CD4-positive, alpha-beta T cell treated with Interleukin-6 at 100 ng/mL for 8 hours (primary cell): ENCODE results near the gene HYDIN.
A peak's percentile ranks its signal among the peaks of the same experiment; 100 is the strongest.

ENCODE experiments used
- DNase-seq: peaks from one replicate; pipeline ENCODE4 v3.0.0-alpha.2; 2020; ENCODE audit warnings: mixed read lengths, low spot score

Gene HYDIN

GRCh38 chr16:70788668-70789594 is 441.6 kb downstream of the HYDIN start:
- DNase-seq = no peak

DNA sequence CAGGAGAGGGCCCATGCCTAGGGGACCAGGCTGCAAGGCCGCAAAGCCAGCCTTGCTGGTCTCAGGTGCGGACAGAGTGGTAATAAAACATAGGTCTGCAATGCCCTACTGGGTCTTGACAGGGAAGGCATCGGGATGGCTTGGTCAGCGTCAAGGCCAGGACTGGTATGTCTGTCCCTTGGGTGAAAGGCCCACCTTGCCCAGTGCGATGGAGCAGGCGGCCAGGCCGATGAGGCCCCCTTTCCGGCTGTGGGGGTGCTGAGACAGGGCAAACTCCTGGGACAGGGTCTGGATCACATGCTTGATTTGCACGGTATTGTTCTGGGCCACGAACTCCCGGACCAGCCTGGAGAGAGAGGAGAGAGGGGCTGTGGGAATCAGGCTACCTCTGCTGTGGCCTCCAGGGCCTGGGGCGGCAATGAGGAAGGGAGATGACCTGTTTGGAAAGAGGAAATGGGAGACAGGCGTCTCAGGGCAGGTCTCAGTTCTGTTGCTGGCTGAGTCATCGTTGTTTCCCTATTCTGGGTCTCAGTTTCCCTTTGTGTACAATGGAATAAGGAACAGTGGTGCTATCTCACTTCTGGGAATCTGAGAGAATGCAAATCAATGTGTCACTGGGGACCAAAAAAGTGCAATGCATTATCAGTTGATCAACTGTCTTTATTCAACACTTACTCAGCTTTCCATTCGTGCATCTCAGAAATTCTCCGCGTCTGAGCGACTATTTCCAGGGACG is 444.3 kb downstream of the HYDIN start:
- DNase-seq = no peak

GRCh38 chr16:70784692-70785555 is 445.6 kb downstream of the HYDIN start:
- DNase-seq = no peak

GRCh38 chr16:70782237-70782636 is 448.3 kb downstream of the HYDIN start:
- DNase-seq = no peak

- DNase-seq = no peak
Measured at GRCh38 chr16:70781800-70782199, 448.7 kb downstream of the HYDIN start.

- no peak for DNase-seq
Measured at GRCh38 chr16:70780546-70780945, 450.0 kb downstream of the HYDIN start.

DNA sequence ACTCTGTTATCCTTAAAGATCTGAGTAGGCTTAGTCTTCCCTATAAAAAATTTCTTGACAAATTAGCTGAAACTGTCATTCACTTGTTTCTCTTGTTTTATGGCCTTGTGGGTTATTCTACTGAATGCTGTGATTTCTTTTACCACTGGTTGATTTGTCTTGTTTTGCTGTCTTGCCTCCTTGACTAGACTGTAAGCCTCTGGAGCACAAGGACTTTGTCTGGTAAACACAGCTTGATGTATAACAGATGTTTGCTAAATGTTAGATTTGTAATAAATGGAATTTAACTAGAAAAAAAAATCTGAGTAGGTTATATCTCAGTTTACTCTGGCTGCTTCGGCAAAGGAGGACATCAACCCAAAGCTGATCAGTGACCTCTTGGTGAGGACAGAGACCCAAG is 451.2 kb downstream of the HYDIN start:
- DNase-seq = no peak

GRCh38 chr16:70778901-70779309 is 451.6 kb downstream of the HYDIN start:
- no peak for DNase-seq

DNA sequence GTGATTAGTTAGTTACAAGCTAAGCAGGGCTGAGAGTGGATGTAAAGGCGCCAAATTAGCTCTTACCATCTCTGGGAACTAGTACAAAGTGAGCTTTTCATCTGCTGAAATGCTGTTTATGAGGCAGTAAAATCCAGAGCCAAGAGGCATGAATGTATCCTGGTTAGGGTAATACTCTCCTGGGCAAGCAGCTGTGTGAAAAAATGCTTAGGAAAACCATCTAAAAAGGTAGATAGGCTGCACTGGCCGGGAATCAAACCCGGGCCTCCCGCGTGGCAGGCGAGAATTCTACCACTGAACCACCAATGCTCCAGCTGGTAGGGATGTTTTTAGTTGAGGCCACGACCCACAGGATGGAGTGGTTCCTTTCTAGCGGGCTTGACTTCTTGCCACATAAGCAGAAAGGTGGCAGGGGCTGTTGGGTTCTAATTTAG is 452.5 kb downstream of the HYDIN start:
- no peak for DNase-seq

DNA sequence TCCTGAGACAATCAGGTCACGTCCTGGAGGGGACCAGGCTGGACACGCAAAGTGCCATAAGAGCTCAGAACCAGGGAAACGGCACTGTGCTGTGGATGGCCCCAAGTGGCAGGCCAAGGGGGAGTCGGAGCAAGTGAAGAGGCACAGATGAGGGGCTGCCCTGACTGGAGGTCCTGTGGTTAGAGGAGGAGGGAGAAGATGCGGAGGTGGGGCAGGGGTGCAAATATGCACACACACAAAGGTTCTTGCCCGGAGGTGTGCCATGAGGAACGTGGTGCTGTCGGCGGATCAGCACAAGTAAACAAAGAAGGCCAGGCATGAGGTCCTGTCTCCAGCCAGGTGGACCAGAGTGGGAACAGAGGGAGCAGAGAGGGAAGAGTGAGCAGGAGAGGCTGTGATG is 453.0 kb downstream of the HYDIN start:
- no peak for DNase-seq

DNA sequence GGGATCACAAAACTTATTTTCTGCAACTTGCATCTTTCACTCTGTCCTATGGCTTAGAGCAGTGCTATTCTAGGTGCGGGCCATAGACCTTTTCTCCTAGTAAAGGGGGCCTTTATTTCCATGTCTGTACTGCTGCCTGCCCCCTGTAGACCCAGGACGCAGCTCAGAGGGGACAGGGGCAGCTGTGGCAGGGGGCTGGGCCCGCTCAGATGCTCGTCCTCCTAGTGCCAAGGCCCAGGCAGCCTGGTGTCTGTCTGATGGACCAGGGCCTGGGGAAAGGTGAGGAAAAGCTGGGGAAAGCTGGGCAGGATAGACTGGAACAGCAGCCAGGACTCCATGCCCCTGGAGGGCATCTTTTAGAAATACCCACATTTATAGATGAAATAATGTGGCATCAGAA is 455.1 kb downstream of the HYDIN start:
- no peak for DNase-seq

DNA sequence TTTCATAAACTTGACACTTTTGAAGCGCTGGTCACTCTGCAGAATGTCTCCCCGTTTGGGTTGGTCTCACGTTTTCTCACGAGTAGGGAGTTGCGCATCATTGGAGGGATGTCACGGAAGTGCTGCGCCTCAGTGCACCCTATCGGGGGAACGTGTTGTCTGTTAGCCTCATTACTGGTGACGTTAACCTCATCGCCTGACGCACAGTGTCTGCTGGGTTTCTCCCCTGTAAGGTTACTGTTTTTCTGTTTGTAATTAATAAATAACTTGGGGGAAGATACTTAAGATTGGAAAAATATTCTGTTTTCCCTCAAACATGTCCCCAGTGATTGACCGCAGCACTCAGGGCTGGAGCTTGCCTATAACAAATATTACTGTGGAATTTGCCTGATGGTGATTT is 456.3 kb downstream of the HYDIN start:
- DNase-seq = no peak

- no peak for DNase-seq
Measured at GRCh38 chr16:70772493-70772892, 458.0 kb downstream of the HYDIN start.

DNA sequence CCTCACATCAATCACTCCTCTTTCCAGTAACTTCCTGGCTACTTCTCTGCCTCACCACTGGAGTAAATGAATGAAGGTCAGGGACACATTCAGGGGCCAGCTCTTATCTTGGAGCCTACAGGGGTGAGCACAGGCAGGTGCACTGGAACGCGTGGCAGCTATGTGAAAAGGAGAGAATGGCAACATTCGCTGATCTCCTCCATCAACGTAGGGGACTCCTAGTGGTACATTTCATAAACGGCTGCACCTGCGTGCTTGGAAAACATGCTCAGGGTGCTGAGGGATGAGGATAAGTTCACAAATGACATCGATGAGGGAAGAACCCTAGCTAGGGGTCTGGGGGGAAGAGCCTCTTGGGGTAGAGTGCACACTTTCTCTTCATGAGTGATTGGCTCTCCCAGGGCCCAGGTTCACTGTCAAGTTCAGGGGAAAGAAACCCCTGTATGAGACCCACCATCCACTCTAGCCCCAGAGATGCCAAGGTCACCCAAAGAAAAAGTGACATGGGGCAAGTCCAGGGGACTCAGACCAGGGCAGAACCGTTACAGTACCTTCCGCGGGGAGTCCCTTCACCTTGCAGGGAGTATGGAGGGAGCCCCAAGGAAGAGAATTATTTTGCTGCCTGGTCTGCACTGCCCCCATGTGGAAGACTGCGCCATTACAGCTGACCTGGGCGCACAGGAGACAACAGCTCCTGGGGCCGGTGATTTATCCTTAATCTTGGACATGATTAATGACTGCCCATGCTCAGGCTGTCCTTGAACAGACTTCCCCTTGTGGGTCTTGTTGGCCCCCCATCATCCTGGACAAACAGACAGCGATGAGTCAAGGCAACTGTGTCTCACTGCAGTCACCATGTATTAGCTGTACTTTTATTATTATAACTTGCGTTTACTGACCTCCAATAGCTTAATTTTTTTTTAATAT is 459.6 kb downstream of the HYDIN start:
- DNase-seq = peak; percentile 30

- no peak for DNase-seq
Measured at GRCh38 chr16:70770291-70770625, 460.3 kb downstream of the HYDIN start.

- no peak for DNase-seq
Measured at GRCh38 chr16:70769761-70770160, 460.8 kb downstream of the HYDIN start.

GRCh38 chr16:70769131-70769530 is 461.4 kb downstream of the HYDIN start:
- no peak for DNase-seq

- no peak for DNase-seq
Measured at GRCh38 chr16:70768203-70768580, 462.3 kb downstream of the HYDIN start.

DNA sequence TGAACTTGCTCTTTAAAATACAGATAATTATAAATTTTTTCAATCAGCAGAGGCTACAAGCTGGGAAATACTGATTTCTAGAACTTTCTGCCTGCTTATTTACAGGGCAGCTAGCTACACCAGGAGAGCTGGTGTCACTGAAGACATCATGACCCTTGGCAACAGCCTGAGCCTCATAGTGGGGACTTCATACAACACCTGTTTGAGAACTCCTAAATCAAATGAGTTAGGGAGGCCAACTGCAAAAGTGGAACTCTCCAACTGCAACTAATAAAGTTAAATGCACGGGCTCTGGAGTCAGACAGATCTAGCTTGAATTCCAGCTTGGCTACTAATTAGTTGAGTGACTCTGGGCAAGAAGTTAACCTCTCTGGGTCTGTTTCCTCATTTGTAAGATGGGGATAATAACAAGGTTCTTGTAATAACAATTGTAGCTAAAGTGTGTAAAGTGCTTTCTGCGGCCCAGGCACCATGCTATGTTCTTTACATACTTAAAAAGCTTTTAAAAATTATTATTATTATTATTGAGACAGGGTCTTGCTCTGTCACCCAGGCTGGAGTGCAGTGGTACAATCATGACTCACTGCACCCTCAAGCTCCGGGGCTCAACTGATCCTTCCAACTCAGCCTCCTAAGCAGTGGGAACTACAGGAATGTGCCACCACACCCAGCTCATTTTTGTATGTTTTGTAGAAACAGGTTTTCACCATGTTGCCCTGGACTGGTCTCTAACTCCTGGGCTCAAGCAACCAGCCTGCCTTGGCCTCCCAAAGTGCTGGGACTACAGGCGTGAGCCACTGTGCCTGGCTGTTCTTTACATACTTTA is 462.9 kb downstream of the HYDIN start:
- no peak for DNase-seq

- no peak for DNase-seq
Measured at GRCh38 chr16:70766658-70767057, 463.9 kb downstream of the HYDIN start.
